HG02970 (cell line): ENCODE results near the gene IFIT1B.
"Not testable (repeated sequence)": the region's sequence is repeated elsewhere in the genome, so short reads cannot be mapped to it uniquely, and the experiment has no call there.

Experiments
- ATAC-seq: cut with Tn5 transposase; IDR thresholded peaks from one replicate; pipeline ENCODE4 v1.9.1; 2021; ENCODE audit warnings: mild to moderate bottlenecking, moderate library complexity, moderate number of reproducible peaks; ENCODE audit not compliant: unreplicated experiment, low FRiP score

IFIT1B gene

DNA sequence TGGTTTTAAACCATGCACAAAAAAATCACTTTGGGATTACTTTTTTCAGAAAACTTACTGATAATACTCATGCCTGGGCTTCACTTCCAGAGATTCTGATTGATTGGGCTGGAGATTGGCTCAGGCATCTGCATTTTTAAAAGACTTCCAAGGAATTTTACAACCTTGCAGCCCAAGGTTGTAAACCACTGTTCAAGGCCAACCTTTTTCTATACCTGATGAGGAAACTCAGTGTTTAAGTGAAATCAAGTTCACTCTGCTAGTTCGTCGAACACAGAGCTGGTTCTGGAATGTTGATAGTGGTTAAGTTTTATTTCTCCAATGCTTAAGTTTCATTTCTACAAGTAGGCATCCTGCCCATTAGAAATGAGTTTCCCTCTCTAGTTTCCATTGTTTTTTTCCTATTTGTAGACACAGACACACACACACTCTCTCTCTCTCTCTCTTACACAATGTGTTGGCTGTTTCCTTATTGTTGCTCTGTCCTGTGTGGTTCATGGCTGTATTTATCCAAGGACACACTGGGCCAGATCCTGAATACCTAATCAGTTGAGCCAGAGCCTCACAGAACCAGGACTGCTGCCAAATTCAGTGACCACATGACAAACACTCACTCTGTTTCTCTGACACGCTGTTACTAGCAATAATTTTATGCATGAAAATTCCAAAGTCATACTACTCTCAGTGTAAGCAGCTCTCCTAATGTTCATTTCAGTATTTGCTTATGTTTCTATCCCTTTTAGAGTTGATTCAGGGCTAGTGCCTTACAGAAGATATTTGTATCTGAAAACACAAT, 3.7 kb upstream of the IFIT1B start:
- ATAC-seq: no peak

GRCh38 chr10:89374713-89375141, 3.1 kb upstream of the IFIT1B start:
- no peak for ATAC-seq

DNA sequence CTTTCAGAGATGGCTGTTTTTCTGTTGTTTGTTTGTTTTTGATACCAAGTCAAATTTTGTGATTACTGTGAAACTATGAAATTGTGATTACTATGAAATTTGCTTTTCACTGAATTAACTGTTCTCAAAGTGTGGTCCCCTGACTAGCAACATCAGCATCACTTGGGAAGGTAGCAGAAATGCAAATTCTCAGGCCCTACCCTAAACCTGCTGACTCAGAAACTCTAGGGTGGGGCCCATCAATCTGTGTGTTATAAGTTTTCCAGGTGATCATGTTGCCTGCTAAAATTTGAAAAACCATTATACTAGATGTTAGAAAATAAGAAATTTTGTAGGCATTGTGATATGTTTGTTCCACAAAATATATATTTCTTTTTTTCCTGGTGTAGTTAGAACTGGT, 1.2 kb downstream of the IFIT1B start:
- ATAC-seq: no peak

DNA sequence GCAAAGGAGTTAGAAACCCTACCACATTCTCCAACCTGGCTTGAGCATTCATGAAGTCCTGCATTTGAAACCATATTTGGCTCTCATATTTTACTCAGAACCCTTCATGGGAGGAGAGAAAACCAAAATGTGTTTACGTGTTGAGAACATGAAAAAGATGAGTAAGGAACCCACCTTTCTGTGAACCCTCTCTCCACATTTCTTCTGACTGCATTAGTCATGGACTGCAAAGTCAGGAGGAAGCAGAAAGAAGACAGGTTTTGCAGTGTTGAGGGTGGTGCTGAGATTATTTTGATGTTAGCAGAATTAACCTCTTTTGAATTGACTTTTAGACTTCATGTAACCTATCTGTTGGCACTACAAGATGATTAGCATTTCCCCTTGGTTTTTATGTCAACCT, 4.9 kb downstream of the IFIT1B start:
- ATAC-seq: no peak

GRCh38 chr10:89384474-89385340, 6.9 kb downstream of the IFIT1B start:
- no peak for ATAC-seq

GRCh38 chr10:89388806-89389205, 10.9 kb downstream of the IFIT1B start:
- ATAC-seq: no peak

DNA sequence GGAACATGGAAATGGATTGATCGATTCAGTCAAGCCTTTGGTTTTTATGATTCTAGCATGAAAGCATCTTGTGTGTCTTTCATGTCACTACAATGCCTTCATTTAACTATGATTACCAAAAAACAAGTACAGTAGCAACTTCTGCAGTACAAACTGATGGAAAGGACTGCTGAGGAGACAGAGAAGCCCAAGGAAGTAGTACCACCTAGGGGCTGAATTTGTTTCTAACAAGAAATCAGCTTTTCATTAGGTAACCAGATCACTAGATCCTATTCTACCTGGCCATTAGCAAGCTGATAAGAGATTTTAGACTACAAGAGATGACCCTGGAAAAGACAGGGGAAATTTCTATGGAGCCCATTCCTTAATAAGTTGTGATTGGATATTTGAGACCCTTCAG, 11.4 kb downstream of the IFIT1B start:
- ATAC-seq: no peak

DNA sequence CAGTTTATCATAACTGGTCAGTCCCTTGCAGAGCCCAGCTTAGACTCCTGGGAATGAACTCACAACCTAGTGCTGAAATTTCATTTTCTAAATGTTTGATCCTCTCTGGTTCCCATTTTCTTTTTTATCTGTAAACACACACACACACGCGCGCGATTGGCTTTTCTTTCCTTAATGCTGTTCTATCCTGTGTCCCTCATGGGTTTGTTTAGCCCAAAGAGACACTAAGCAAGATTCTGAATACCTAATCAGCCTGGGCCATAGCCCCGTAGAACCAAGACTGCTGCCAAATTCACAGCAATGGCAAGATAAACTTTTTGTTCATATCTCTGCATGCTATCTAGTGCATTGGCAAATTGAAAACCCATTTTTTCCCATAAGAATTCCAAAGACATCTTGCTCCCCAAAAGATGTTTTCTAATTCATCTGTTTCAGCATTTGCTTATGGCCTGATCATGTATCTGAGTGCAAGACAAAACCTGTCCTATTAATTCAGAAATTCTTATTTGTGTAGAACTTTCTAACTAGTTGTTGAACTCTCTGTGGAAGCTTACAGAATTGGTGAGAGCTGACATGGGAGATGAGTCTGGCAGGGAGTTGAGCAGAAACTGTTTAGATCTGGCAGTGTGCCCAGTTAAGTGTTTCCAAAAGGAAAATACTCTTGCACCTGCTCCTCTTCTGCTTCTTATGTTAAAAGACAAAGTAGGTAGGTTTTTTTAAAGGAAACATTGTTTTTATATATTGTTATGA, 12.8 kb downstream of the IFIT1B start:
- ATAC-seq: no peak

- ATAC-seq: not testable (repeated sequence)
Observed at GRCh38 chr10:89391226-89391576, 13.3 kb downstream of the IFIT1B start.

GRCh38 chr10:89391907-89392756, 14.3 kb downstream of the IFIT1B start, which contains the start of gene IFIT1:
IFIT1 (plus strand) TSS chr10:89392623; CDS start chr10:89392713, 90 bp downstream.
- ATAC-seq: no peak

- ATAC-seq: no peak
Observed at GRCh38 chr10:89392974-89393373, 15.1 kb downstream of the IFIT1B start.

DNA sequence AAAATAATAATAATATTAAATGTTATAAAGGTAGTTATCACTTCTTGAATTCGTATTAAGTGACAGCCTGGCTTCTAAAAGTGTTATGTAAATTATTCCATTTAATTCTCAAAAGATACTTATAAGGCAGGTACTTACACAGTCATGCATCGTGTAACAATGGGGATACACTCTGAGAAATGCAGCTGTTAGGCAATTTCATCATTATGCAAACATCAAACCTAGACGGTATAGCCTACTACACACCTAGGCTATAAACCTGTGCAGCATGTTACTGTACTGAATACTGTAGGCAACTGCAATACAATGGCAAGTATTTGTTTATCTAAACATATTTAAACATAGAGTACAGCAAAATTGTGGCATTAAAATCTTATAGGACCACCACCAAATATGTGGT, 16.0 kb downstream of the IFIT1B start:
- ATAC-seq: no peak

DNA sequence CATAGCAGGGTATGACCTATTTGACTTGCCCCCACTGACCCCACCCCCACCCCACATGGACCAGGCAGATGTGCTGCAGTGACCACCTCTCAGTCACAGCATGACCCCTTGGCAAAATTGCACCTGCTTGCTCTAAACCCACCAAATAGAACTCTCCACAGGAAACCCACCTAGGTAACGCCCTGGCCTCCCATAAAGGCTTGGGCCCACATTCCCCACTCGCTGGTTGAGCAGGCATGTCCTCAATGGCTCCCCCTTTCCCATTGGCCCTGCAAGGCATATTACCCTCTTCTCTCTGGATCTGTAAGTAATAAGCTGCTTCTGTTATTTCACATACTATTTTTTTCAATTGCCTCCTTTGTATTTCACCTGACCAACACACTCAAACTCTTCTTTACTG, 17.3 kb downstream of the IFIT1B start:
- no peak for ATAC-seq

DNA sequence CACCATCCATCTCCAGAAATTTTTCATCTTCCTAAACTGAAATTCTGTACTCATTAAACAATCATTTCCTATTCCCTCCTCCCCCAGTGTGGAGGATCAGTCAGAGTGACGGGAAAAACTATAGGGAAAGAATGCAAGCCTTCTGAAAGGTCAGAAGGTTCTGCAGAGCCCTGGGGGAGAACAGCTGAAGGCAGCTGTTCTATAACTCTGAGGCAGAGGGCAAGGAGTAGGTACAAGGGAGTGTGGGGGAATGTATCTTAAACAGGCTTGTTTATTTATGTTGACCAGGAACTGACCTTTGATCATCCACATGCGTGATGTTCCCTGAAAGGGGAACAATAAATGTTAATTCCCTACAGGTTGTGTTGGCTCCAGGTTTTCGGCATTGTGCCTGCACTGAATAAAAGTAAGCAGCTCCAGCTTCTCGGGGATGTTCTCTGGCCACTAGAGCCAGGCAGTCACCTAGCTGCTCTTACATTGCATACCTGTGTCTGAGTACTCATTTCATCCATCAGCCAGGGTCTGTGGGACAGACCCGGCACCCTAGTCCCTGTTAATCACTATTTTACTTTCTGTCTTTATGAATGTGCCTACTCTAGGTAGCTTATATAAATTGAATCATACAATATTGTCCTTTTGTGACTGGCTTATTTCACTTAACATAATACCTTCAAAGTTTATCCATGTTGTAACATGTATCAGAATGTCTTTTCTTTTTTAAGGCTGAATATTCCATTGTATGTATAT, 20.3 kb downstream of the IFIT1B start:
- no peak for ATAC-seq

DNA sequence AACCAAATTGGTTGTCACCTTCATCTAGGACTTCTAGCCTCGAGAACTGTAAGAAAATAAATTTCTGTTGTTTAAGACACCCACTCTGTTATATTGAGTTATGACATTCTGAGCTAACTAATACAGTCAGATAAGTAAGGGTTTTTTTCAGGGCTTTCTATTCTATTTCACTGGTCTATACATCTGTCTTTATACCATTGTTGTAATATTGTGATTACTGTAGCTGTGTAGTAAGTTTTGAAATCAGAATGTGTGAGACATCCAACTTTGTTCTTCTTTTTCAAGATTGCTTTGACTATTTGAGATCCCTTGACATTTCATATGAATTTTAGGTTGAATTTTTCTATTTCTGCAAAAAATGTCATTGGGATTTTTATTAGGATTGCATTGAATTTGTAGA, 22.1 kb downstream of the IFIT1B start:
- ATAC-seq: no peak

DNA sequence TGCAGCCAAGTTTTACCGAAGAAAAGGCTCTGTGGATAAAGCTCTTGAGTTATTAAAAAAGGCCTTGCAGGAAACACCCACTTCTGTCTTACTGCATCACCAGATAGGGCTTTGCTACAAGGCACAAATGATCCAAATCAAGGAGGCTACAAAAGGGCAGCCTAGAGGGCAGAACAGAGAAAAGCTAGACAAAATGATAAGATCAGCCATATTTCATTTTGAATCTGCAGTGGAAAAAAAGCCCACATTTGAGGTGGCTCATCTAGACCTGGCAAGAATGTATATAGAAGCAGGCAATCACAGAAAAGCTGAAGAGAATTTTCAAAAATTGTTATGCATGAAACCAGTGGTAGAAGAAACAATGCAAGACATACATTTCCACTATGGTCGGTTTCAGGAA, 25.2 kb downstream of the IFIT1B start:
- no peak for ATAC-seq

DNA sequence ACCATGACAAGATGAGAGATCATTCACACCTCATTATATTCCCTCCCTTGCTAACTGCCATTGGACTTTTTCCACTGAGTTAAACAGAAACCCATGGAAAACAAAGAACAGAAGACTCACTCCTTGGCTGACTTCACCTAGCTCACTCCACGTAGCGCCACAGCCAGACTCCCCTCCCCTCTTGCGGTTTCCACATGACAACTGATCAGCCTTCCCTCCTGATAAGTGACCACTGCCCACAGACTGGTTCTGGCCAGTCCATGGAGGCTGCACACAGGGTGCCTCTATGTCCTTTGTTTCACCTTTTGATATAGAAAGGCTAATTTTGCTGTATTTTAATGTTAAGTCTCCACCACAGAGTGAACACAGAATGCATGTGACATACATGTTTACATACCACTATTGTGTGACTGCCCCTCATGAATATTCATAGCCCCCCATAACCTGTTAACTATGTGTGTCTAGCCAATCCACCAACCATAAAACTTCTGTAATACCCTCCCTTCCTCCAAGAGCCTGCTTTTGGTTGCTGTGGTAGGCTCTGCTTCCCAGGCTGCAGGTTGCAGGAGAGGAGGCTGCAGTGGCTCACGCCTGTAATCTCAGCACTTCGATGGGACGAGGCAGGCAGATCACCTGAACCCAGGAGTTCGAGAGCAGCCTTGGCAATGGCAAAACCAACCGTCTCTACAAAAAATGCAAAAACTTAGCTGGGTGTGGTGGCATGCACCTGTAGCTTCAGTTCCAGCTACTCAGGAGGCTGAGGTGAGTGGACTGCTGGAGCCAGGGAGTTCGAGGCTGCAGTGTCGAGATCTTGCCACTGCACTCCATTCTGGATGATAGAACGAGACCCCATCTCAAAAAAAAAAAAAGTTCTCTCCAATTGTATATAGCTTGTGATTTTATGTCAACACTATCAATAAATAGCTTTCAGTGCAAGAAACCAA, 26.5 kb downstream of the IFIT1B start:
- ATAC-seq: no peak

DNA sequence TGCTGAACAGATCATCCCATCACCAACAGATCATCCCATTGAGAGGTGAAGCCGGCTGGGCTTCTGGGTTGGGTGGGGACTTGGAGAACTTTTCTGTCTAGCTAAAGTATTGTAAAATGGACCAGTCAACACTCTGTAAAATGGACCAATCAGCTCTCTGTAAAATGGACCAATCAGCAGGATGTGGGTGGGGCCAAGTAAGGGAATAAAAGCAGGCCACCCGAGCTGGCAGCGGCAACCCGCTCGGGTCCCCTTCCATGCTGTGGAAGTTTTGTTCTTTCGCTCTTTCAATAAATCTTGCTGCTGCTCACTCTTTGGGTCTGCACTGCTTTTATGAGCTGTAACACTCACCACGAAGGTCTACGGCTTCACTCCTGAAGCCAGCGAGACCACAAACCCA, 28.3 kb downstream of the IFIT1B start:
- not testable (repeated sequence) for ATAC-seq
